GM12892 (cell line): ENCODE data around the gene HNRNPR.
"Not testable (repeated sequence)": the region's sequence is repeated elsewhere in the genome, so short reads cannot be mapped to it uniquely, and the experiment has no call there.

Experiments used
- DNase-seq: peaks from one replicate; pipeline ENCODE4 v3.0.0; 2011; ENCODE audit not compliant: insufficient read length
- FAIRE-seq: peaks from 2 replicates; lab custom pipeline; 2011; peaks lifted over from hg19 to GRCh38; lab: Jason Lieb, UNC
- POLR2A ChIP-seq: IDR thresholded peaks from 2 replicates; pipeline ENCODE4 v1.6.1; 2011; ENCODE audit warnings: low read depth, low read length, control low read depth
- POLR2AphosphoS5 ChIP-seq: IDR thresholded peaks from 2 replicates; pipeline ENCODE4 v1.6.1; 2011; ENCODE audit warnings: low read depth, low read length, control low read depth
- TAF1 ChIP-seq: IDR thresholded peaks from 2 replicates; pipeline ENCODE4 v1.6.1; 2011; ENCODE audit warnings: low read depth, mild to moderate bottlenecking, control low read depth, low read length, borderline replicate concordance

Gene HNRNPR

GRCh38 chr1:23376890-23377811 lies 33.1 kb upstream of the HNRNPR start:
- no peak for TF ChIP-seq POLR2A
- TF ChIP-seq TAF1 = no peak
- no peak for TF ChIP-seq POLR2AphosphoS5
- DNase-seq (no peak), FAIRE-seq (no peak)

- not testable (repeated sequence) for DNase-seq, FAIRE-seq
These were observed 30.1 kb upstream of the HNRNPR start for GRCh38 chr1:23374079-23374735.

GRCh38 chr1:23371987-23372880 lies 28.1 kb upstream of the HNRNPR start:
- TF ChIP-seq TAF1 (no peak), POLR2AphosphoS5 (no peak), POLR2A (no peak)
- FAIRE-seq (no peak), DNase-seq (no peak)

GRCh38 chr1:23370709-23371584 lies 26.9 kb upstream of the HNRNPR start:
- TF ChIP-seq POLR2AphosphoS5 (no peak), POLR2A (no peak)
- FAIRE-seq (no peak), DNase-seq (no peak)

- no peak for TF ChIP-seq TAF1
- TF ChIP-seq POLR2AphosphoS5 = no peak
- TF ChIP-seq POLR2A = no peak
- no peak for DNase-seq
- FAIRE-seq = no peak
These were observed 26.2 kb upstream of the HNRNPR start for GRCh38 chr1:23370330-23370708.

GRCh38 chr1:23369335-23370013 lies 25.4 kb upstream of the HNRNPR start, which contains the start of gene ZNF436:
Gene ZNF436 (minus strand): TSS chr1:23369836. CDS start chr1:23368005, 1,831 bp downstream.
- no peak for TF ChIP-seq POLR2AphosphoS5
- TF ChIP-seq TAF1 = no peak
- no peak for TF ChIP-seq POLR2A
- FAIRE-seq (peak; percentile 46), DNase-seq (no peak)

- TF ChIP-seq POLR2AphosphoS5 (peak; percentile 27; the same call in 1 of the 2 replicates), POLR2A (peak; percentile 68), TAF1 (0 out of 2 replicates have a peak, but pooled peaks have one; percentile 38)
- peak; percentile 76 for FAIRE-seq
- peak; percentile 79 for DNase-seq
These were observed 24.7 kb upstream of the HNRNPR start for GRCh38 chr1:23368562-23369334.

GRCh38 chr1:23367791-23368561 lies 23.9 kb upstream of the HNRNPR start:
- DNase-seq (peak; percentile 98), FAIRE-seq (peak; percentile 95)
- TF ChIP-seq POLR2A (peak; percentile 64), POLR2AphosphoS5 (no peak; the same call in 1 of the 2 replicates), TAF1 (no peak)

- FAIRE-seq = no peak
- TF ChIP-seq POLR2AphosphoS5 (no peak), TAF1 (no peak), POLR2A (no peak)
- no peak for DNase-seq
These were observed 23.3 kb upstream of the HNRNPR start for GRCh38 chr1:23367451-23367790.
